GM08714 (cell line): ENCODE measurements around the gene GARIN3.
"Not testable (repeated sequence)": the region's sequence is repeated elsewhere in the genome, so short reads cannot be mapped to it uniquely, and the experiment has no call there.

Experiments used
- H3K4me3 ChIP-seq: fragments of 200-500 bp; sonication (Bioruptor generic); 2 replicates; pipeline ENCODE4 v1.5.1; 2014; ENCODE audit warnings: mild to moderate bottlenecking, low read length, inconsistent platforms
- ZNF274 ChIP-seq: IDR thresholded peaks from 2 replicates; pipeline ENCODE4 v1.6.1; 2012; ENCODE audit warnings: mild to moderate bottlenecking, low read depth, low read length

GARIN3 gene

DNA sequence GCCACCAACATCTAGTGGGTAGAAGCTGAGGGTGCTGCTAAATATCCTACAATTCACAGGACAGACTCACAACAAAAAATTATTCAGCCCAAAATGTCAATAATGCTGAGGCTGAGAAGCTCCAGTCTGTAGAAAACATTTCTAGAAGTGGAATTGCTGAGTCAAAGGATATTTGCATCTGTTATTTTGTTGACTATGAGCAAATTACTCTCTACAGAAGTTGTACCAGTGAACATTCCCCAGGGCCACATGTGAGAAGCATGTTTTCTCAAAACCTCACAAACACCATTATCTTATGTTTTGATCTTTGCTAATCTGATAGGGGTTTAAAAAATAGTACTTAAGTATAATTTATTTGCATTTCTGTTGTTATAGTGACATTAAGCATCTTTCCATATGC, 30.0 kb upstream of the GARIN3 start:
- no peak overlapping the region for H3K4me3 ChIP-seq
- TF ChIP-seq ZNF274, result no peak

GRCh38 chr5:157193699-157194424, 27.8 kb upstream of the GARIN3 start:
- no peak overlapping the region for H3K4me3 ChIP-seq
- TF ChIP-seq ZNF274, result no peak

- TF ChIP-seq ZNF274, result no peak
- no peak overlapping the region for H3K4me3 ChIP-seq
These were observed 23.2 kb upstream of the GARIN3 start for GRCh38 chr5:157189223-157189622.

DNA sequence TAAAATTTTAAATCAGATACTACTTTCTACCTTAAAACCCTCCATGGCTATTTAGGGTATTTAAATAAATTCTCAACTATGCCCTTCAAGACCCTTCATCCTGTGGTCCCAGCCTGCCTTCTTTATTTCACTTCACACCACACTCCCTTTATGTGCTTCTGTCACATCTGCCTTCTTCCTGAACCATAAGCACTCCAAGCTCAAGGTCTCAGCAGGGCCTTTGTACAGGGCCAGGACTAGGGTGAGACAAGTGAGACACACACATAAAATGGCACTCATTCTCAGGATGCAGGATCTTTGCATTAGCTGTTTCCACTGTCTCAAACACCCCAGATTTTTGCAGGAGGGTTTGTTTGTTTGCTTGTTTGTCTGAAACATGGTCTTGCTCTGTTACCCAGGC, 22.2 kb upstream of the GARIN3 start:
- H3K4me3 ChIP-seq, result no peak overlapping the region
- no peak for TF ChIP-seq ZNF274

GRCh38 chr5:157187046-157187754, 21.1 kb upstream of the GARIN3 start:
- H3K4me3 ChIP-seq, result no peak overlapping the region
- no peak for TF ChIP-seq ZNF274

DNA sequence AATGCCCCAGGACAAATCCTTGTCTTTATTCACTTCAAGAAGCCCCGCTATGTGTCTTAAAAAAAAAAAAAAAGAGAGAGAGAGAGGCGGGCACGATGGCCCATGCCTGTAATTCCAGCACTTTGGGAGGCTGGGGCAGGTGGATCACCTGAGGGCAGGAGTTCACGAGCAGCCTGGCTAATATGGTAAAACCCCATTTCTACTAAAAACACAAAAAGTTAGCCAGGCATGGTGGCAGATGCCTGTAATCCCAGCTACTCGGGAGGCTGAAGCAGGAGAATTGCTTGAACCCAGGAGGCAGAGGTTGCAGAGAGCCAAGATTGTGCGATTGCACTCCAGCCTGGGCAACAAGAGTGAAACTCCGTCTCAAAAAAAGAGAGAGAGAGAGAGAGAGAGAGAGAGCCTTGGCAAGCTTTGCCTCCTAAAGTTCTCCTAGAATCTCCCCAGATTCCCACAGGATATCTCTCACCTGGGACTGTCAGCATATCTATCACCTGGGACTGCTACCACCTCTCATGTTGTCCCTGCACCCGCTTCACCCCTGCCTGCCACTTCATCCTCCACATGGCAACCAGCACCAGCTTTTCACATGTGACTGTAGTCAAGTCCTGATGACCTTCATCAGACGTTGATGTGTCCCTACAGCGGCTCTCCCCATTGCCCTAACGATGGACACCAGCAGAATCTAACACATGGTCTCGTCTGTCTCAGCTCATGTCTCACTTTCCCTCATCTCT, 20.4 kb upstream of the GARIN3 start:
- TF ChIP-seq ZNF274, result no peak
- no peak overlapping the region for H3K4me3 ChIP-seq

GRCh38 chr5:157185122-157185521, 19.1 kb upstream of the GARIN3 start:
- H3K4me3 ChIP-seq, result not testable (repeated sequence)

DNA sequence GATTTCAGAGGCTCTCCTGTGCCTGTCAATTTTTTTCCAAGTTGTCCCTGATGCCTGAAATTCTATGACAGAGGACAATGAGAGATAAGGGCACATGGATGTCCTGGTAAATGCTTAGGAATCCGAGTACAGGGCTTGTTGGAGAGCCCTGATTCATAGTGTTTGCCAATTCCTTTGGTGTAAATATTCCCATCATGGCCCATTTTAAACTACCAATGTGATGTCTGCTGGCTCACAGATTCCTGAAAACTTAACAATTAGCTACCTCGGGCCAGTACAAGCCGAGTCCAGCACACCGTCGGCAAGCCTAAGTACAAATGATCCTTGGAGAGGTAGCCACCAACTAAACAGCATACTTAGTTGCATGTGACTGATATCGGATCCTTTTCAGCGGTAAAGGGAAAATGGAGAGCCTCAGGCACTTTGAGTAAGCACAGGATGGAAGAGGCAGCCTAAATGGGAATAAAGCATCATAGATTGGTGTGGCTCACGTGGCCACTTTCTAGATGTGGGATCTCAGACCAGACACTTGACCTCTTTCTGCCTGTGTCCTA, 18.1 kb upstream of the GARIN3 start:
- no peak overlapping the region for H3K4me3 ChIP-seq
- no peak for TF ChIP-seq ZNF274

GRCh38 chr5:157182143-157182757, 16.2 kb upstream of the GARIN3 start:
- no peak overlapping the region for H3K4me3 ChIP-seq
- TF ChIP-seq ZNF274, result no peak

DNA sequence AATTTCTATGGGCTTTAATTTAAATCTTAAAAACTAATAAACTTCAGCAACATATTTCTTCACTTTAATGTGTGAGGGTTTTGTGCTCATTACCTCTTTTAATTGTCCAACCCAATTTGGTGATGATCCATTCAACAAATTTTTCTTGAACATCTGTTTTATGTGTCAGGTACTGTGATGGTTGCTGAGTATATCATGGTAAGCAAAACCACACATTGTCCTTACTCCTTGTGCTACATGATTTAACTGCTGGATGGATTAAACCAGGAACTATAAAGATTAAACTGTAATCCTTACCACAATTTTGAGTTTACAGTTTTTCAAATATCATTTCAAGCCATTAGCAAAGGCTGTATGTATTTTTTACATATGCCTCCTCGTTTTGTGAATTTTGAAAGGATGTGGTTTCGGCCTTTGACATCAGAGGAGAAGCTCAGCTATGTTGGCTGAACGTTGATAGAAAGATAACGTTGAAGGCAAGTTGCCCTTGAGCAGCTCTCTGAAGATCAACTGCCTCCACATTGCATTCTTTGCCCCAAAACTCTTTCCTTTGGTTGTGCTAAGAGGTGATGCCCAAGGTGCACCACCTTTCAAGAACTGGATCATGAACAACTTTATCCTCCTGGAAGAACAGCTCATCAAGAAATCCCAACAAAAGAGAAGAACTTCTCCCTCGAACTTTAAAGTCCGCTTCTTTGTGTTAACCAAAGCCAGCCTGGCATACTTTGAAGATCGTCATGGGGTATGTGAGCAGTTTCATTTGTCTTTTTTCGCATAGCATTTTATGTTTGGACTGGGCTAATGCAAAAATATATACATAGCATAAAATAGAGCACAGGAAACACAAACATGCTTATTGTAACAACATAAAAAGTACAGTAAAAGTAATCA, 14.6 kb upstream of the GARIN3 start, which contains the start of gene ITK:
ITK (plus strand) TSS at position 467 of the 891 bp plus-strand sequence; CDS start at position 605, 138 bp downstream.
- no peak for TF ChIP-seq ZNF274
- no peak within 1 kb of the TSS for H3K4me3 ChIP-seq

GRCh38 chr5:157178966-157179365, 12.9 kb upstream of the GARIN3 start:
- TF ChIP-seq ZNF274, result no peak
- no peak overlapping the region for H3K4me3 ChIP-seq

- TF ChIP-seq ZNF274, result no peak
- H3K4me3 ChIP-seq, result no peak overlapping the region
These were observed 11.9 kb upstream of the GARIN3 start for GRCh38 chr5:157177953-157178352.

GRCh38 chr5:157175071-157175612, 9.1 kb upstream of the GARIN3 start:
- TF ChIP-seq ZNF274, result no peak
- no peak overlapping the region for H3K4me3 ChIP-seq
